ENCODE measurements around the gene NTNG2.

DNA sequence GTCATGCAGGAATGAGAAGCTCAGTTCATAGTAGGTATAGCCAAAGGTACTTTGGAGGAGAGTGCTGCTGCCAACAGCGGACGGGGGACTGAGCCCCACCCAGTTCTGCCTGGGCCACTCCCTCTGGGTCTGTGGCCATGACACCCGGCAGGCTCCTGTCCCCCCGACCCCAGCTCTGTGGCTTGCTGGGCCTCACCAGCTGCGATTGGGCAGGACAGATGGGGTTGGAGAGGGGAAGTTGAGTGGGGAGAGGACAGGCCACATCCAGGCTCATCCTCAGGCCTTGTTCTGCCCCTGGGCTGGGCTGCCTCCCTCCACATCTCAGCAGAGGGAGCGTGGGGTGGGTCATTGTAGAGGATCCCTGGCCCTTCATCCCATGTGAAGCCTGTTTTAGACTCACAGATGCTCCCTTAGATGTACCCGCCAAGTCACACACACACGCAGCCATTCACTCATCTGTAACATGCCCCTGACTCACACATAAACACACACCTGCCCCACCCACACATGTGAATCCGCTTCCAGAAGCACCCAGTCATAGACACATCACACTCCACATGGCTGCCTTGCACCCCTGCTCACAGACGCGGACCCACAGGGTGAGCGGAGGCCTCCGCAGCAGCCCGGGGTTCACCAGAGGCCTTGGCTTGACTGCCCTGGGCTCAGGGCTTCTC, 48.8 kb downstream of the NTNG2 start:
- TF ChIP-seq, protein P1, sequence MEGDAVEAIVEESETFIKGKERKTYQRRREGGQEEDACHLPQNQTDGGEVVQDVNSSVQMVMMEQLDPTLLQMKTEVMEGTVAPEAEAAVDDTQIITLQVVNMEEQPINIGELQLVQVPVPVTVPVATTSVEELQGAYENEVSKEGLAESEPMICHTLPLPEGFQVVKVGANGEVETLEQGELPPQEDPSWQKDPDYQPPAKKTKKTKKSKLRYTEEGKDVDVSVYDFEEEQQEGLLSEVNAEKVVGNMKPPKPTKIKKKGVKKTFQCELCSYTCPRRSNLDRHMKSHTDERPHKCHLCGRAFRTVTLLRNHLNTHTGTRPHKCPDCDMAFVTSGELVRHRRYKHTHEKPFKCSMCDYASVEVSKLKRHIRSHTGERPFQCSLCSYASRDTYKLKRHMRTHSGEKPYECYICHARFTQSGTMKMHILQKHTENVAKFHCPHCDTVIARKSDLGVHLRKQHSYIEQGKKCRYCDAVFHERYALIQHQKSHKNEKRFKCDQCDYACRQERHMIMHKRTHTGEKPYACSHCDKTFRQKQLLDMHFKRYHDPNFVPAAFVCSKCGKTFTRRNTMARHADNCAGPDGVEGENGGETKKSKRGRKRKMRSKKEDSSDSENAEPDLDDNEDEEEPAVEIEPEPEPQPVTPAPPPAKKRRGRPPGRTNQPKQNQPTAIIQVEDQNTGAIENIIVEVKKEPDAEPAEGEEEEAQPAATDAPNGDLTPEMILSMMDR (IDR thresholded peaks at IDR 0.05): no peak
- no peak for TF ChIP-seq POLR2A (IDR thresholded peaks at IDR 0.05)
- TF ChIP-seq POLR2AphosphoS5 (IDR thresholded peaks at IDR 0.05): no peak

Data from stomach (tissue), 4 donors.